GM15510 (cell line): ENCODE data around the gene ADAM12.

Experiments
- POLR2A ChIP-seq: IDR thresholded peaks from 3 replicates; pipeline ENCODE4 v1.6.1; 2011; ENCODE audit warnings: borderline replicate concordance; ENCODE audit not compliant: insufficient read length; ENCODE audit errors: extremely low read depth

The ADAM12 gene

GRCh38 chr10:126369125-126369710 lies 19.1 kb downstream of the ADAM12 start:
- TF ChIP-seq POLR2A, result no peak

DNA sequence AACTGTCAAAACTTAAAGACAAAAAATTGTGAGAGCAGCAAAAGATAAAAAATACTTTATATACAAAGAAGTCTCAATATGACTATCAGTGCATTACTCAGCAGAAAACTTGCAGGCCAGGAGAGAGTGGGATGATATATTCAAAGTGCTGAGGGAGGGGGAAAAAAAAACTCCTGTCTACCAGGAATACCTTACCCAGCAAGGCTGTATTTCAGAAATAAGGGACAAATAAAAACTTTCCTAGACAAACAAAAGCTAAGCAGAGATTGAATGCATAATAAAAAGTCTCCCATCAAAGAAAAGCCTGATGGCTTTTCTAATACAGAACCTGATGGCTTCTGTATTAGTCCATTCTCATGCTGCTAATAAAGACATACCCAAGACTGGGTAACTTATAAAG lies 31.1 kb downstream of the ADAM12 start:
- TF ChIP-seq POLR2A, result no peak

DNA sequence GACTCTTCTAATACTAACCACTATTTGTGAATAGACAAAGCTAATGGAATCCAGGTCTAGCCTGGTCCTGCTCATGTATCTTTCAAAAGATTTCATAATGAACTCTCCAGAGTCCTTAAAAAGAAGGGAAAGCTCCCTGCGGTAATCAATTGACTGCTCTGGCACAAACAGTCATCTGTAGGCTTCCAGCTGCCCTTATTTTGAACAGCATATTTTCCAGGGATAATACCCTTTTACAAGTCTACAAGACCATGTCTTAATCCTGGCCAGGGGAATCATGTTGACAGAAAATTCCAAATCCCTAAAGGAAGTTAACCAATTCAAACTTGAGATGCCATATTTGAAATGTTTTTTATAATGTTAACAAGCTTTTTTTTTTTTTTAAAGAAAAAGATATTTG lies 34.6 kb downstream of the ADAM12 start:
- TF ChIP-seq POLR2A, result no peak

DNA sequence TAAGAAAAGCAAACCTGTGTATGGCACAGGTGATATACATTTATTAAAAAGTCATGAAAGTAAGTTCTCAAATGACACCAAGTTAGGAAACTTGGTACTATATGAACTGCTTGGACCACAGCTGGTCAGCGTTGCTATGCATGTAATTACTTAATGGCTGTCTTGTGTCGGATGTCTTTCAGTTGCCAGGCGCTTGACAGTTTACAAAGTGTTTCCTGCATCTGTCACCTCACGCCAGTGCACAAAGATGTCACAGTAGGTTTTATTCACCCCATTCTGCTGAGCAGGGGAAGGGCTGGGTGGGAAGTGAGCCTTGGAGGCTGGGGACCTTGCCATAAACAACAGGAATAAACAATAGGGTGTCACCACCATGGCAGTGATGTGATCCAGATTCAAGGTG lies 35.8 kb downstream of the ADAM12 start:
- TF ChIP-seq POLR2A, result no peak

DNA sequence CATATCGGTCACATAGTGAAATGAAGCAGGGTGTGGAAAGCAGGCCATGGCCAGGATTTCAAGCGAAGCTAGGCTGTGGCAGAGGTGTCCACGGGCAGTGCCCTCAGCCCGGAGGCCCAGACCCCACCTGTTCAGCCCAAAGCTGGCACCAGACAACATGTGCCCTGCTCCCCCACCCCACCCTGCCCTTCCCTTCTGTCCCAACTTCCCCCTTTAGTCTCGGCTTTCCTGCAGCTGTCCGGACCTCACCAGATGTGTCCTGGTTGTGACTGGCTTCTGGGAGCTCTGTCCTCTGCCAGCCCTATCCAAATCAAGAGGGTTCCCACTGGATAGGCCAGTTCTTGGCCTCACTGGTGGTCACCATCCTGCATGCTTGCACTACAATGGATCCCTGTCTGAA lies 37.3 kb downstream of the ADAM12 start:
- no peak for TF ChIP-seq POLR2A

- TF ChIP-seq POLR2A, result no peak
Observed at GRCh38 chr10:126350216-126350992, 37.9 kb downstream of the ADAM12 start.

GRCh38 chr10:126349676-126350075 lies 38.6 kb downstream of the ADAM12 start:
- TF ChIP-seq POLR2A, result no peak

DNA sequence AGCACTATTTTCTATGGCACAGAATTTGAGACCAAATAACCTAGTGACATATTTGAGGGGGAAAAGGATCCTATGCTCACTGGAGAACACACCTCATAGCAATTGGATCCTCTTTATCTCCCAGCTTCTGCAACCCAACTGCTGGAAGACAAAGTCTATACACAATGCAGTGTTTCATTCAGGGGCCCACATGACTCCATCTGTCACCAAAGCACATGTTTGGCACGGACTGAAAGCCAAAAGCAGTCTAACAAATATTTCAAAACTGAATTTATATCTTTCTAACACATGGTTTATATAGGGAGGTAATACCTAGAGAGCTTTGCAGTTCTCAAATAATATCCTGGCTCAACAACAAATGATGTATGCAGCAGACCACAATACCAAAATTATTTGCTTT lies 39.2 kb downstream of the ADAM12 start:
- no peak for TF ChIP-seq POLR2A

DNA sequence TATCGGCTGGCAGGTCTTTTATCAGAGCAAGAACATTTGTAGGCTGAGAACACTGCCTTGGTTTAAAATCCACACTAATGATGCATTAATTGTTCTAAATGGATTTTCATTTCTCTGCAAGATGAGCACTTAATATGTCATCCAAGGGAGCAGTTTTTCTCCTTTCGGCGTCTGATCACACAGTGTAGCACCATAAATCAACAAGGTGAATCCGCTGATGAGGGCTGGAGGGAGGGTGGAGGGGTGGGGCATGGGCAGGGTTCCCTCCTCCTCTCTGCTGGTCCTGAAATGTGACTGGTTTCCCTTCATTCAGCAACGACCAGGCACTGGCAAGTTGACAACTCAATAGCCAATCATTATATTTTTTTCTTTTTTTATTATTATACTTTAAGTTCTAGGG lies 45.6 kb downstream of the ADAM12 start:
- no peak for TF ChIP-seq POLR2A

- TF ChIP-seq POLR2A, result no peak
Observed at GRCh38 chr10:126341491-126341890, 46.8 kb downstream of the ADAM12 start.

GRCh38 chr10:126337251-126337810 lies 50.9 kb downstream of the ADAM12 start:
- TF ChIP-seq POLR2A, result no peak

DNA sequence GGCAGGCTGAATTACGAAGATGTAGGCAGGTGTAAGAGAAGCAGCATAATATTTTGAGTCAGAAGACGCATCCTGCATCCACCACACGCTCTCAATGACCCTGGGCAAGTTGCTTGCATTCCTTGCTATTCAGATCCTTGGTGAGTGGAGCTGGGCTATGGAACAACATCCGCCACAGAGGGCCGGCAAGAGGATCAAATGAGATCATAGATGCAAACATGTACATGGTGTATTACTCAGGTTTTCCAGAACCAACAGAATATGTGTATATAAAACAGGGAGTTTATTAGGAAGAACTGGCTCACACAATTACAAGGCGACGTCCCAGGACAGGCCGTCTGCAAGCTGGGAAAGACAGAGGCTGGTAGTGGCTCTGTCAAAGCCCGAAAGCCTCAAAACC lies 51.5 kb downstream of the ADAM12 start:
- no peak for TF ChIP-seq POLR2A

GRCh38 chr10:126334272-126334671 lies 54.0 kb downstream of the ADAM12 start:
- no peak for TF ChIP-seq POLR2A

DNA sequence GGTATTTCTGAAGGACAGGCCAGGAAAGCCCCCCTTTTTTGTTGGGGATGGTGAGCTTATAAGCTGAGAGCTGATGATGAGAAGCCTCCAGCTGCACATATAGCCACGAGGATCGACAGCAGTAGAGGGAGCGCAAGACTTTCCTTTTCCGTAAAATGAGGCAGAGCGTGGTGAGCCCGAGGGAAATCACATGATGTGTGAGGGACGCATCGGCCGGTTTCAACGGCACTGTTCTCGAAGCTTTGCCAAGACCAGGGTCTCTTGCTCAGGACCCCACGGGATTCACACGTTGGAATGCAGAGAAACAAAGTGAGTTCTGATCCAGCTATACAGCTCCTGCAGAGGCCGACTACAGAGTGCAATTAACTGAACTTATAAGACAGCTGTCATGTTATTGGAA lies 55.7 kb downstream of the ADAM12 start:
- TF ChIP-seq POLR2A, result no peak

DNA sequence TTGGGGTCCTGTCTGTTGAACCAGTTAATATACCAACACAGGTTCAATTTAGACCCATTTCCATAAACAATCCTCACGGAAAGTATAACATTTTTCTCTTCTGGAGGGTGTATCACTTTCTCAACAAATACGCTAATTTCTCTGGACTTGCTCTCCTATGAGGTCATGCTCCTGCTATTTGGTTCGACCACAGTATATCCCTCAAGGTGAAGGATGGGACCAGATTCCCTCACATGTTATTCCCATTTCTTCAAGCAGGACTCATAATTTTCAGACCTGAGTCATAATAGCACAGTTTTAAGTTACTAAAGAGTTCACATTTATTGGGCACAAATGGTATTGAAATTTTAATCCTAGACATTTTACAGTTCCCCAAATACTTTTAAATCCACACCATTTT lies 57.2 kb downstream of the ADAM12 start:
- TF ChIP-seq POLR2A, result no peak

- TF ChIP-seq POLR2A, result no peak
Observed at GRCh38 chr10:126324826-126325225, 63.5 kb downstream of the ADAM12 start.
